22Rv1 (cell line): Measurements from ENCODE around the gene PTPN13.

Experiments
- ZFX ChIP-seq: fragments of 450-650 bp; IDR thresholded peaks from 2 replicates; pipeline ENCODE4 v1.6.1; 2017; ENCODE audit warnings: antibody characterized with exemption, borderline replicate concordance
- TF ChIP-seq, protein P1 (sequence below): fragments of 450-650 bp; IDR thresholded peaks from 2 replicates; pipeline ENCODE4 v1.5.1; 2017; ENCODE audit warnings: mild to moderate bottlenecking

DNA sequence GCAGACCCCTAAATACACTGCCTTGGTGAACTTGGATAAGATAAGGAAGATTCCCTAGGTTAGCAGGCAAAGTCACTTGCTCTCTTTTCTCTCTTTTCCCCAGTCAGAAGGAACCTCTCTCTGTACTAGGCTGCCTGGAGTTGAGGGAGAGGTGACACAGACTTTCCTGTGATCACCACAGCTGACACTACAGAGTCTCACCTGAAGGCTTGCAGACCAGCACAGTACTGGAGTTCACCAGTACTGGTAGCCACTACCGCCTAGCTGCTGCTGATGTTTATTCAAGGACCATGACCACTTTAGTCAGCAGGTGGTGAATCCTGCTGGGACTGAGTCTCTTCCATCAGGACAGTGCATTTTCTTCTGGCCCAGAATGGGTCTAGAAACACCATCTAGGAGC lies 63.3 kb downstream of the PTPN13 start:
- TF ChIP-seq, protein P1, sequence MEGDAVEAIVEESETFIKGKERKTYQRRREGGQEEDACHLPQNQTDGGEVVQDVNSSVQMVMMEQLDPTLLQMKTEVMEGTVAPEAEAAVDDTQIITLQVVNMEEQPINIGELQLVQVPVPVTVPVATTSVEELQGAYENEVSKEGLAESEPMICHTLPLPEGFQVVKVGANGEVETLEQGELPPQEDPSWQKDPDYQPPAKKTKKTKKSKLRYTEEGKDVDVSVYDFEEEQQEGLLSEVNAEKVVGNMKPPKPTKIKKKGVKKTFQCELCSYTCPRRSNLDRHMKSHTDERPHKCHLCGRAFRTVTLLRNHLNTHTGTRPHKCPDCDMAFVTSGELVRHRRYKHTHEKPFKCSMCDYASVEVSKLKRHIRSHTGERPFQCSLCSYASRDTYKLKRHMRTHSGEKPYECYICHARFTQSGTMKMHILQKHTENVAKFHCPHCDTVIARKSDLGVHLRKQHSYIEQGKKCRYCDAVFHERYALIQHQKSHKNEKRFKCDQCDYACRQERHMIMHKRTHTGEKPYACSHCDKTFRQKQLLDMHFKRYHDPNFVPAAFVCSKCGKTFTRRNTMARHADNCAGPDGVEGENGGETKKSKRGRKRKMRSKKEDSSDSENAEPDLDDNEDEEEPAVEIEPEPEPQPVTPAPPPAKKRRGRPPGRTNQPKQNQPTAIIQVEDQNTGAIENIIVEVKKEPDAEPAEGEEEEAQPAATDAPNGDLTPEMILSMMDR: no peak
- no peak for TF ChIP-seq ZFX
